Naive thymus-derived CD4-positive, alpha-beta T cell (primary cell): ENCODE data around the gene SHFL. TPM values are rescaled to one million over a fixed set of nuclear protein-coding genes. Genes with fewer than 3 reads are reported as not detected.

ENCODE experiments used
- ATAC-seq: fragments of 150-1000 bp; cut with Tn5 transposase; 2 replicates; pipeline ENCODE4 v1.10.0; 2021; ENCODE audit warnings: mild to moderate bottlenecking, moderate library complexity
- CTCF ChIA-PET: fragments of 350-600 bp; sonication (Branson Sonifier 250); formaldehyde crosslinking; loops from one replicate; lab custom pipeline; 2021; ENCODE audit warnings: antibody characterized with exemption; lab: Charles Lee
- POLR2A ChIA-PET: fragments of 350-600 bp; sonication (Branson Sonifier 250); formaldehyde crosslinking; loops from one replicate; lab custom pipeline; 2021; ENCODE audit warnings: antibody characterized with exemption, inconsistent platforms; lab: Charles Lee
- DNase-seq, 9 donors: peaks; one replicate each; pipeline versions ENCODE4 v3.0.0 to v3.0.0-alpha.2; 2020 to 2022; ENCODE audit warnings: mixed read lengths in 1 of 9
- H3K27ac ChIP-seq: one replicate; pipeline ENCODE4 v1.7.0; 2013; ENCODE audit warnings: mild to moderate bottlenecking, low read depth, low read length, moderate library complexity
- H3K27me3 ChIP-seq, 2 donors: one replicate each; pipeline ENCODE4 v1.7.0; 2013; ENCODE audit warnings: low read length in 2 of 2, mild to moderate bottlenecking in 2 of 2, moderate library complexity in 2 of 2; ENCODE audit not compliant: control insufficient read depth in 2 of 2, insufficient read depth in 2 of 2
- H3K36me3 ChIP-seq, 3 experiments: 1 replicate in 2 of 3; 2 replicates in 1 of 3; pipeline ENCODE4 v1.7.0; 2013; ENCODE audit warnings: low read length in 3 of 3, mild to moderate bottlenecking in 3 of 3, moderate library complexity in 1 of 3; ENCODE audit not compliant: insufficient read depth in 3 of 3, control insufficient read depth in 2 of 3
- H3K4me1 ChIP-seq, 2 donors: one replicate each; pipeline ENCODE4 v1.7.0; 2013; ENCODE audit warnings: low read length in 2 of 2, mild to moderate bottlenecking in 2 of 2, moderate library complexity in 1 of 2; ENCODE audit not compliant: control insufficient read depth in 2 of 2, insufficient read depth in 2 of 2
- H3K4me3 ChIP-seq: 2 replicates; pipeline ENCODE4 v1.7.0; 2013; ENCODE audit warnings: mild to moderate bottlenecking, low read length
- H3K9me3 ChIP-seq, 3 experiments: 1 replicate in 2 of 3; 2 replicates in 1 of 3; pipeline ENCODE4 v1.7.0; 2013; ENCODE audit warnings: low read length in 3 of 3; ENCODE audit not compliant: control insufficient read depth in 2 of 3
- H3K27ac Mint-ChIP-seq, 9 donors: one replicate each; pipeline ENCODE4 v1.8.0; 2020 to 2022; ENCODE audit warnings: mixed read lengths in 9 of 9, mild to moderate bottlenecking in 8 of 9, moderate library complexity in 5 of 9, inconsistent platforms in 2 of 9
- H3K27me3 Mint-ChIP-seq, 5 donors: one replicate each; pipeline ENCODE4 v1.8.0; 2021 to 2022; ENCODE audit warnings: mixed read lengths in 5 of 5, mild to moderate bottlenecking in 1 of 5
- H3K36me3 Mint-ChIP-seq, 5 donors: one replicate each; pipeline ENCODE4 v1.8.0; 2020 to 2022; ENCODE audit warnings: mixed read lengths in 5 of 5, mild to moderate bottlenecking in 3 of 5, inconsistent platforms in 1 of 5
- H3K4me1 Mint-ChIP-seq, 7 donors: one replicate each; pipeline ENCODE4 v1.8.0; 2020 to 2022; ENCODE audit warnings: mixed read lengths in 7 of 7, mild to moderate bottlenecking in 3 of 7, inconsistent platforms in 1 of 7
- H3K4me3 Mint-ChIP-seq, 10 donors: one replicate each; pipeline ENCODE4 v1.8.0; 2020 to 2022; ENCODE audit warnings: mild to moderate bottlenecking in 10 of 10, mixed read lengths in 10 of 10, moderate library complexity in 6 of 10, inconsistent platforms in 2 of 10
- H3K9me3 Mint-ChIP-seq, 11 donors: one replicate each; pipeline ENCODE4 v1.8.0; 2020 to 2022; ENCODE audit warnings: mixed read lengths in 11 of 11, mild to moderate bottlenecking in 4 of 11, inconsistent platforms in 1 of 11, moderate library complexity in 1 of 11
- intact Hi-C, 2 donors: fragments of 100-400 bp; cut with micrococcal nuclease; formaldehyde crosslinking; loops; one replicate each; pipeline ENCODE4 v1.15.1; 2023
- polyA plus RNA-seq, 2 donors: library from polyadenylated mRNA; unstranded; fragments of 300-500 nt; fragmentation: Illumina TruSeq; gene quantifications; one replicate each; pipeline ENCODE4 v1.2.3, GENCODE V29; 2021
- total RNA-seq, 6 experiments: library from RNA in 5 of 6; stranded (reverse) in 5 of 6; gene quantifications; 1 replicate in 5 of 6; 2 replicates in 1 of 6; pipeline ENCODE4 v1.2.3 and lab custom pipeline; 2021 to 2026

The SHFL gene
- total and polyA plus RNA-seq, 7 experiments from 2014 or later = 37.0 to 112 (median 77.2) TPM

DNA sequence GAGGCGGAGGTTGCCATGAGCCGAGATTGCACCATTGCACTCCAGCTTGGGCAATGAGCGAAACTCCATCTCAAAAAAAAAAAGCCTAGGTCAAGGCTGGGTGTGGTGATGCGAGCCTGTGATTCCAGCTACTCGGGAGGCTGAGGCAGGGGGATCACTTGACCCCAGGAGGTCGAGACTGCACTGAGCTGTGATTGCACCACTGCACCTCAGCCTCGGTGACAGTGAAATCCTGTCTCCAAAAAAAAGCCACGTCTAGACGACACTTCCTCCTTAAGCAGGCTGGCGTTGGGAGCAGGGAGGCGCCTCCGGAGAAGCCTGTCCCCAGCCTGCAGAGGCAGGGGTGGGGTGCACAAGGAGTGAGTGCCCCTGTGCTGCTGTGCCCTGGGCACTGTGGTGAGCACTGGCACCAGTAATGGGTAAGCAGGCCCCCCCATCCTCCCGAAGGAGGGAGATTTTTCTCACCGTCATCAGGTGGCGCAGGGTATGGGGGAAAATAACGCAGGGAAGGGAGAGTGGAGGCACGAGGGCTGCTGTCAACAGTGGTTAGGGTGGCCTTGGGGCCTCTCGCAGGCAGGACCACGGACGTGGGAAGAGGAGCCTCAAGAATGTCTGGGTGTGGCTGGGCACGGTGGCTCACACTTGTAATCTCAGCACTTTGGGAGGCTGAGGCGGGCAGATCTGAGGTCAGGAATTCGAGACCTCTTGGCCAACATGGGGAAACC is 26.1 kb downstream of the SHFL start:
- POLR2A ChIA-PET = interaction anchor here (1.0 to 2.7 kb wide), 2 partner anchors 16 to 31 kb away, joined by 3 to 12 read pairs; no protein-coding TSS in a partner anchor
- intact Hi-C loops = loop anchor here (2.0 to 5.0 kb wide), 2 partner anchors 180 to 181 kb away; no protein-coding TSS in a partner anchor
- H3K4me1 Mint-ChIP-seq = peaks cover under 1 to 43% (median 35%) of the 10 kb centered on the region in 7 donors

GRCh38 chr19:10112895-10113591 is 26.9 kb downstream of the SHFL start:
- peaks cover 0 to 3% (median 0%) of the 10 kb centered on the region in 11 donors for H3K9me3 Mint-ChIP-seq
- Histone ChIP-seq H3K27me3 (no peaks in the 10 kb centered on the region), H3K9me3 (no peaks in the 10 kb centered on the region), H3K4me1 (peaks cover 26 to 39% of the 10 kb centered on the region in 2 donors), H3K27ac (peak overlapping the region; percentile 60), H3K4me3 (peak overlapping the region; percentile 33), H3K36me3 (peaks cover 34 to 80% (median 34%) of the 10 kb centered on the region in 3 experiments)
- peak overlapping the region; percentile 51 to 92 (median 83) for H3K27ac Mint-ChIP-seq
- DNase-seq = peak; percentile 30 to 72 (median 52)
- intact Hi-C loops = loop anchor here (1.0 to 5.0 kb wide), 4 partner anchors 14 to 182 kb away; no protein-coding TSS in a partner anchor
- POLR2A ChIA-PET = interaction anchor here (0.5 to 2.7 kb wide), 6 partner anchors 13 to 264 kb away, joined by 3 to 12 read pairs (median 4); no protein-coding TSS in a partner anchor
- CTCF ChIA-PET = interaction anchor here (0.6 to 1.3 kb wide), 5 partner anchors 9 to 182 kb away, joined by 3 to 5 read pairs (median 3); no protein-coding TSS in a partner anchor
- no peaks in the 10 kb centered on the region for H3K27me3 Mint-ChIP-seq
- H3K4me1 Mint-ChIP-seq = peaks cover 0 to 43% (median 34%) of the 10 kb centered on the region in 7 donors
- peaks cover 0 to 27% (median 12%) of the 10 kb centered on the region in 5 donors for H3K36me3 Mint-ChIP-seq
- ATAC-seq = peak; percentile 65
- H3K4me3 Mint-ChIP-seq = peak overlapping the region in 9 of 10 donors; percentile 15 to 75 (median 50)

More for the DNA sequence above, 26.1 kb downstream of the SHFL start:
- H3K27me3 Mint-ChIP-seq = no peaks in the 10 kb centered on the region
- DNase-seq = peak in 1 of 9 donors; percentile 67
- Histone ChIP-seq H3K27me3 (no peaks in the 10 kb centered on the region), H3K4me1 (peaks cover 27 to 44% of the 10 kb centered on the region in 2 donors), H3K4me3 (peak overlapping the region; percentile 33), H3K9me3 (no peaks in the 10 kb centered on the region), H3K27ac (peak overlapping the region; percentile 60), H3K36me3 (peaks cover 37 to 82% (median 39%) of the 10 kb centered on the region in 3 experiments)
- H3K9me3 Mint-ChIP-seq = peaks cover 0 to 3% (median 0%) of the 10 kb centered on the region in 11 donors
- peaks cover 0 to 28% (median 15%) of the 10 kb centered on the region in 5 donors for H3K36me3 Mint-ChIP-seq
- peak; percentile 45 for ATAC-seq
- peak overlapping the region; percentile 66 to 92 (median 83) for H3K27ac Mint-ChIP-seq
- H3K4me3 Mint-ChIP-seq = peak overlapping the region in 9 of 10 donors; percentile 13 to 75 (median 57)
- CTCF ChIA-PET = interaction anchor here (0.8 kb wide), 1 partner anchor 27 kb away, joined by 3 read pairs; no protein-coding TSS in a partner anchor

DNA sequence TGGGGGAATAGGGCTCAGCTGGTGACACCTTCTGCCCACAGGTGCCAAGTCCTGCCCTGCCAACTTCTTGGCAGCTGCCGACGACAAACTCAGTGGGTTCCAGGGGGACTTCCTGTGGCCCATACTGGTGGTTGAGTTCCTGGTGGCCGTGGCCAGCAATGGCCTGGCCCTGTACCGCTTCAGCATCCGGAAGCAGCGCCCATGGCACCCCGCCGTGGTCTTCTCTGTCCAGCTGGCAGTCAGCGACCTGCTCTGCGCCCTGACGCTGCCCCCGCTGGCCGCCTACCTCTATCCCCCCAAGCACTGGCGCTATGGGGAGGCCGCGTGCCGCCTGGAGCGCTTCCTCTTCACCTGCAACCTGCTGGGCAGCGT is 27.5 kb downstream of the SHFL start:
- H3K4me3 ChIP-seq = no peak overlapping the region

GRCh38 chr19:10113964-10114650 is 28.0 kb downstream of the SHFL start:
- Mint-ChIP-seq H3K36me3 (peaks cover 0 to 24% (median 12%) of the 10 kb centered on the region in 5 donors), H3K27me3 (no peaks in the 10 kb centered on the region), H3K27ac (no peak overlapping the region), H3K9me3 (peaks cover 0 to 3% (median 0%) of the 10 kb centered on the region in 11 donors), H3K4me1 (peaks cover 0 to 47% (median 38%) of the 10 kb centered on the region in 7 donors), H3K4me3 (peak overlapping the region in 2 of 10 donors; percentile 34 to 64)
- Histone ChIP-seq H3K36me3 (peaks cover 28 to 77% (median 30%) of the 10 kb centered on the region in 3 experiments), H3K4me3 (no peak overlapping the region), H3K27me3 (no peaks in the 10 kb centered on the region), H3K9me3 (no peaks in the 10 kb centered on the region), H3K27ac (no peak overlapping the region), H3K4me1 (peaks cover 36 to 43% of the 10 kb centered on the region in 2 donors)
- intact Hi-C loops = loop anchor here (1.0 to 5.0 kb wide), 4 partner anchors 15 to 183 kb away; no protein-coding TSS in a partner anchor
- ChIA-PET POLR2A (interaction anchor here (0.5 to 8.9 kb wide), 7 partner anchors 8 to 263 kb away, joined by 3 to 85 read pairs (median 7); partner anchors contain the start of gene PPAN), CTCF (interaction anchor here (1.3 to 1.7 kb wide), 2 partner anchors 14 to 29 kb away, joined by 5 to 6 read pairs; no protein-coding TSS in a partner anchor)
- no peak for DNase-seq
- ATAC-seq = no peak

More for the DNA sequence above, 27.5 kb downstream of the SHFL start:
- peaks cover 29 to 79% (median 30%) of the 10 kb centered on the region in 3 experiments for H3K36me3 ChIP-seq
- CTCF ChIA-PET = interaction anchor here (0.6 to 1.7 kb wide), 6 partner anchors 9 to 183 kb away, joined by 3 to 6 read pairs (median 3); no protein-coding TSS in a partner anchor
- H3K4me1 Mint-ChIP-seq = peaks cover 0 to 42% (median 34%) of the 10 kb centered on the region in 7 donors
- ATAC-seq (no peak), DNase-seq (no peak)
- H3K27ac Mint-ChIP-seq = peak overlapping the region in 2 of 9 donors; percentile 86 to 92
- peaks cover 0 to 3% (median 0%) of the 10 kb centered on the region in 11 donors for H3K9me3 Mint-ChIP-seq
- peaks cover 30 to 38% of the 10 kb centered on the region in 2 donors for H3K4me1 ChIP-seq
- H3K36me3 Mint-ChIP-seq = peaks cover 0 to 24% (median 12%) of the 10 kb centered on the region in 5 donors
- no peaks in the 10 kb centered on the region for H3K27me3 Mint-ChIP-seq
- H3K27ac ChIP-seq = peak overlapping the region; percentile 60
- intact Hi-C loops = loop anchor here (1.0 to 5.0 kb wide), 4 partner anchors 14 to 183 kb away; no protein-coding TSS in a partner anchor
- H3K27me3 ChIP-seq = no peaks in the 10 kb centered on the region
- POLR2A ChIA-PET = interaction anchor here (0.5 to 8.9 kb wide), 6 partner anchors 7 to 263 kb away, joined by 3 to 85 read pairs (median 6); partner anchors contain the start of gene PPAN
- no peaks in the 10 kb centered on the region for H3K9me3 ChIP-seq
- H3K4me3 Mint-ChIP-seq = peak overlapping the region in 2 of 10 donors; percentile 57 to 64

GRCh38 chr19:10114651-10115391 is 28.7 kb downstream of the SHFL start:
- H3K4me3 Mint-ChIP-seq = peak overlapping the region in 1 of 10 donors; percentile 58
- peaks cover 23 to 76% (median 28%) of the 10 kb centered on the region in 3 experiments for H3K36me3 ChIP-seq
- intact Hi-C loops = loop anchor here in 1 of 2 donors (5.0 kb wide), 1 partner anchor 183 kb away; no protein-coding TSS in a partner anchor
- CTCF ChIA-PET = interaction anchor here (0.5 to 1.7 kb wide), 2 partner anchors 28 to 118 kb away, joined by 3 to 6 read pairs; no protein-coding TSS in a partner anchor
- H3K27me3 ChIP-seq = no peaks in the 10 kb centered on the region
- H3K4me1 Mint-ChIP-seq = peaks cover 2 to 51% (median 38%) of the 10 kb centered on the region in 7 donors
- POLR2A ChIA-PET = interaction anchor here (0.9 to 8.9 kb wide), 5 partner anchors 8 to 28 kb away, joined by 3 to 85 read pairs (median 5); partner anchors contain the start of gene PPAN
- DNase-seq (no peak), ATAC-seq (no peak)
- H3K4me3 ChIP-seq = no peak overlapping the region
- peaks cover 0 to 3% (median 0%) of the 10 kb centered on the region in 11 donors for H3K9me3 Mint-ChIP-seq
- H3K36me3 Mint-ChIP-seq = peaks cover 0 to 22% (median 8%) of the 10 kb centered on the region in 5 donors
- peaks cover 39 to 45% of the 10 kb centered on the region in 2 donors for H3K4me1 ChIP-seq
- H3K9me3 ChIP-seq = no peaks in the 10 kb centered on the region
- H3K27ac Mint-ChIP-seq = peak overlapping the region in 1 of 9 donors; percentile 42
- H3K27me3 Mint-ChIP-seq = no peaks in the 10 kb centered on the region
- no peak overlapping the region for H3K27ac ChIP-seq
